NT2/D1 (cell line): ENCODE data around the gene PDSS1.
"Not testable (repeated sequence)": the region's sequence is repeated elsewhere in the genome, so short reads cannot be mapped to it uniquely, and the experiment has no call there.

Source experiments
- YY1 ChIP-seq: IDR thresholded peaks from 2 replicates; pipeline ENCODE4 v1.6.1; 2011; ENCODE audit not compliant: insufficient read length, insufficient read depth
- ZNF274 ChIP-seq: IDR thresholded peaks from 2 replicates; pipeline ENCODE4 v1.6.1; 2011; ENCODE audit warnings: mild to moderate bottlenecking, low read depth, low read length

GRCh38 chr10:26684667-26685264 lies 12.7 kb upstream of the PDSS1 start:
- not testable (repeated sequence) for TF ChIP-seq YY1, ZNF274
